HG02588 (cell line): Measurements from ENCODE around the gene ICAM3.
"Not testable (repeated sequence)": the region's sequence is repeated elsewhere in the genome, so short reads cannot be mapped to it uniquely, and the experiment has no call there.

ENCODE experiments used
- ATAC-seq: cut with Tn5 transposase; IDR thresholded peaks from one replicate; pipeline ENCODE4 v1.9.1; 2021; ENCODE audit warnings: mild to moderate bottlenecking, moderate library complexity; ENCODE audit not compliant: unreplicated experiment

The ICAM3 gene

DNA sequence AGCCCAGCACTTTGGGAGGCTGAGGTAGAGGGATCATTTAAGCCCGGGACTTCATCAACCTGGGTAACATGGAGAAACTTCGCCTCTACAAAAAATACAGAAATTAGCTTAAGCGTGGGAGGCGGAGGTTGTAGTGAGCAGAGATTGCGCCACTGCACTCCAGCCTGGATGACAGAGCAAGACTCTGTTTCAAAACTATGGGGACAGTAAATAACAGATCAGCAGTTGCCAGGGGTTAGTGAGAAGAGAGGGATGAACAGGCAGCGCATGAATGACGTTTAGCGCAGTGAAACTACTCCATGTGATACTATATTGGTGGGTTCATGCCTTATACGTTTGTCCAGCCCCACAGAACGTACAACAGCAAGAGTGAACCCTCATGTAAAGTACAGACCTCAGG lies 7.1 kb upstream of the ICAM3 start:
- ATAC-seq, result no peak

GRCh38 chr19:10344780-10345179 lies 5.4 kb upstream of the ICAM3 start:
- ATAC-seq, result no peak

GRCh38 chr19:10343495-10343894 lies 4.1 kb upstream of the ICAM3 start:
- no peak for ATAC-seq

- no peak for ATAC-seq
These were observed 553 bp upstream of the ICAM3 start for GRCh38 chr19:10339977-10340376.

- ATAC-seq, result no peak
These were observed 484 bp downstream of the ICAM3 start for GRCh38 chr19:10338940-10339339.

DNA sequence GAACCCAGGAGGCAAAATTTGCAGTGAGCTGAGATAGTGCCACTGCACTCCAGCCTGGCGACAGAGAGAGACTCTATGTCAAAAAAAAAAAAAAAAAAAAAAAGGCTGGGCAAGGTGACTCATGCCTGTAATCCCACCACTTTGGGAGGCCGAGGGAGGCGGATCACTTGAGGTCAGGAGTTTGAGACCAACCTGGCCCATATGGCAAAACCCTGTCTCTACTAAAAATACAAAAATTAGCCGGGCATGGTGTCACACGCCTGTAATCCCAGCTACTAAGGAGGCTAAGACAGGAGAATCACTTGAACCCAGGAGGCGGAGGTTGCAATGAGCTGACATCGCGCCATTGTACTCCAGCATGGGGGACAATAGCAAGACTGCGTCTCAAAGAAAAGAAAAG lies 2.7 kb downstream of the ICAM3 start:
- not testable (repeated sequence) for ATAC-seq

- ATAC-seq, result no peak
These were observed 4.0 kb downstream of the ICAM3 start for GRCh38 chr19:10335352-10335985.

DNA sequence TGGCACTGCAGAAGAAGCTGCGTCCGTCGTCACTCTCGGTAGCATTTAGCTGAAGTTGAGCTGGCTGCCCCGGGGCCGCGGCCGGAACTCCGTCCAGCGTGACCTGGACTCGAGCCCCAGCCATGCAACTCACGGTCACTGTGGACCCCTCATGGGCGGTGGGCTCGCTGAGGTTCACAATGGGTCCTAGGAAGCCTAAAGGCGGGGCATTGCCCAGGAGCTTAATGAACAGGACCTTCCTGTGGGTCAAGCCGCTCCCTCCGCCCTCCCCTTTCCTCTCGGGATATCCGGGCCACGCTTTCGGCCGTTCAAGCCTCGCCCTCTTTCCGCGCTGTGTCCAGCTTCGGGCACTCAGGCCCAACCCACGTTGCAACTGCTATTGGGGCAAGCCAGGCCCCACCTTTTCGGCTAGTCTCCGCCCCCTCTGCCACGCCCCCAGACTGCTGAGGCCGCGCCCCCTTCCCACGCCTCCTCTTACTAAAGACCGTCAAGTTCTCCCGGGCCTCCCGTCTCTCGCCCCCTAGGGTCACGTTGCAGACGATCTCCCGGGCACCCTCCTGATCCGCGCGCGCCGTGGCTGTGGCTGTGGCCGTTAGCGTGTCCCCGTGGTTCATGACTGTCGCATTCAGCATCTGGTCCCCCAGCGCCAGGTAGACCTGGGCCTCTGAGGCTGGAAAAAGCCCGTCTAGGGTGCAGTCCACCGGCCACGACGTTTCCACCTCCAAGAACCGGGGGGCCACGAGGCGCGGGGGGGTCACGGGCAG lies 4.7 kb downstream of the ICAM3 start:
- no peak for ATAC-seq

DNA sequence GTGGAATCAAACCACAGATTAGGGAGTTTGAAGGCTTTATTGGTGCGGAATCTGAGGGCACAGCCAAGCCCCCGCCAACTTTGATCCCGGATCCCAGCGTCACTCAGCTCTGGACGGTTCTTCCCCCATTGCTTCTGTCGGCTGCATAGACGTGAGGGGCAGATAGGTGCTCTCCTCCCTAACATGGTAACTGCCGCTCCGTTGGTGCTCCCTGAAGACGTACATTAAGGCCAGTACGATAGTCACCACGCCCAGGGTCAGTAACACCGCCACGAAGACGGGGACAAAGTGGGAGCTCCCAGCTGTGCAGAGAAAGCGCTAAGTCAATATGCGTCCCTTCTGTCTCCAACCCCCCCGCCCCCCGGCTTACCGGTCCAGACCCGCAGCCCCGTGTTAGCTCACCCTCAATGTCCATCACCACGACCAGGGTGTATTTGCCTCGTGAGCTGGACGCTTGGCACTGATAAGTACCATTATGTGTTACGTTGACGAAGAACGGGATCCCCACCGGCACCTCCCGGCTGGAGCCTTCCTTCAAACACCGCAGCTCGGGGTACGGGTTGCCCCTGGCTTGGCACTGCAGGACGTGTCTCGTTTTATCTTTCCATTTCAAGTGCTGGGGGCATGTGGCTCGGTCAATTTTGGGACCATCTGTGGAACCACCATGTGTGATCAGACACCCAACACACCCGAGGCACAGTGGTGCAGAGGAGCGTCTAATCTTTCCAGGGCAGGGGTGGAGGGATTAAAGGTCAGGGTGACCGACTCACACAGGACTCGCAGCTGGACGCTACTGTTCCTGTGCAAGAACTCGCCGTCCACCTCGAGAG lies 5.5 kb downstream of the ICAM3 start:
- peak; percentile 3 for ATAC-seq

GRCh38 chr19:10332965-10333757 lies 6.3 kb downstream of the ICAM3 start, which contains the start of gene RAVER1:
Gene RAVER1 (minus strand): TSS chr19:10333529. CDS start chr19:10333507, 22 bp downstream.
- peak; percentile 85 for ATAC-seq

DNA sequence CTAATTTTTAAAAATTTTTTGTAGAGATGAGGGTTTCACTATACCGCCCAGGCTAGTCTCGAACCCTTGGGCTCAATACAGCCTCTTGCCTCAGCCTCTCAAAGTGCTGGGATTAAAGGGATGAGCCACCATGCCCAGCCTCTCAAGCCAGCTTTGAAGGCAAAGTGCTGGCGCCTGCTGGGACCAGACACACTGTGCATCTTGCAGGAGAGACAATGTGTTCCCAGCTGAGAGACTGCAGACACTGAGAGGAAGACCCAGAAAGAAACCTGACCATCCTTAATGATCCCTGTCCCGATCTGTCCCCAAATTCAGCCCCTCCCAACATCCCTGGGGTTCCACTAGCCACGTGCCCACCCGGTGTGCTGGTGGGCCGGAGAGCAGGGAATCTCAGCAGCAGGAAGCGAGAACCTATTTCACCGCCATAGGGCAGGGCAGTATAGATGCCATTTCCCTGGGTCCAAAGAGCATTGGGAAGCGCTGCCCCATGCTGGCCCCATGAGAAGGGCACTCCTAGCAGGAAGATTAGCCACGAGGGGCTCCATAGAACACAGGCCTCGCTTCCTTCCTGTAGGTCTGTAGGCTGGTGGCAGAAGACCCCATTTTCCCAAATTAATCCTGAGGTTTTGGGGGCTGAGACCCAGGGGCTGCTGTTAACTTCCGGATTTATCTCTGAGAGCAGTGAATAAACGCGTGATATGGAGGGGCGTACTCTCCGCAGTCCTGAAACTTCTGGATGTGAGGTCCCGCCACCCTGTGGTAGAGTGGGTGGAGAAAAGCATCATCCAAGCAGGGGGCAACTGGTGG lies 7.1 kb downstream of the ICAM3 start:
- ATAC-seq, result no peak

DNA sequence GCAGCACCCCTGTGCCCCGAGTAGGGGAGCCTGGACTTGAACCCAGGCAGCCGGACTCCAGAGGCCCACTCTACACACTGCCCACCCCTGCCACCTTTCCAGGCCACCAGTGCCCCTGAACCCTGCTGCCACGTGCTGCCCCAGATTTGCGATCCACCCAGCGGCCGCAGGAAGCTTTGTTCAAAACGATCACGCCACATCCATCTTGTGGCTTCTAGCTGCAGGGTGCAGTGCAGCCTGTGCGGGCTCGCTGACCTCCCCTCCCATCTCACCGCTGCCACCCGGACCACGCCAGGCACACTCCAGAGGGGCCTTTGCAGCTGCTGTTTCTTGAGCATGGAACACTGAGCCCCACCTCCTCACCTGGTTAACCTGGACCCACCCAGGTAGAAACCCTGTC lies 9.9 kb downstream of the ICAM3 start:
- ATAC-seq, result no peak

DNA sequence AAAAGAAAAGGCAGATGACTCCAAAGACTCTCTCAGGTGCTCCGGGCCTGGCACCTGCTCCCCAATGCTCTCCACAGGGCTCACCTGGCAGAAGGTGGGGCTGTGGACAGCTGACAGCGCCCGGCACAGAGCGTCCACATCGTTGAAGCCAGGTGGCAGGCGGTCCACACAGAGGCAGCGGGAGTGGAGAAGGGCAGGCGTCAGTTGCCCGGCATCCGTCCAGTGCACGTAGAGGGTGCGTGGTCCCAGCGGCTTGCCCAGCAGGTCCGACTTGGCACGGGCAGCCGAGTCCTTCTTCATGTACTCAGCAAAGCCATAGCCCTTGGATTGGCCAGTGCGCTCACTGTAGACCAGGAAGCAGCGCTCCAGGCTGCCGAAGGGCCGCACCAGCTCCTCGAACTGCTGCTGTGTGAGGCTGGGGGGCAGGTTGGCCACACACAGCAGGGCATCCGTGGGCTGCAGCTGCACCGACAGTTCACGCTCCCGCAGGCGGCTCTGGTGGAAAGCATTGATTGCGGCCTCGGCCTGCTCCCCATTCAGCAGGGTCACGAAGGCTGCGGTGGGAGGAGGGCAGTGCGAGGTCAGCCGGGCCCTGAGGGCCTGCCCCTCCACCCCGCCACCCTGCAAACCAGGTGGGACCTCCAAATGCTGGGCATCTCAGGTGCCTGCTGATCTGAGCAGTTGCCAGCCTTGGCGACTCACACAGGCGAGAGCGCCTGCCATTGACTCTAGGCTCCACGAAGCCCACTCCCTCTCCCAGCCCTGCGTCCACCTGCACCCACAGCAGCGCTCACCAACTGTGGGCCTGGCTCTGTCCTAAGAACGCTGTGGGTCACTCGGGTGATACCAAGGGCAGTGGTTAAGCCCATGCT lies 10.6 kb downstream of the ICAM3 start:
- no peak for ATAC-seq

DNA sequence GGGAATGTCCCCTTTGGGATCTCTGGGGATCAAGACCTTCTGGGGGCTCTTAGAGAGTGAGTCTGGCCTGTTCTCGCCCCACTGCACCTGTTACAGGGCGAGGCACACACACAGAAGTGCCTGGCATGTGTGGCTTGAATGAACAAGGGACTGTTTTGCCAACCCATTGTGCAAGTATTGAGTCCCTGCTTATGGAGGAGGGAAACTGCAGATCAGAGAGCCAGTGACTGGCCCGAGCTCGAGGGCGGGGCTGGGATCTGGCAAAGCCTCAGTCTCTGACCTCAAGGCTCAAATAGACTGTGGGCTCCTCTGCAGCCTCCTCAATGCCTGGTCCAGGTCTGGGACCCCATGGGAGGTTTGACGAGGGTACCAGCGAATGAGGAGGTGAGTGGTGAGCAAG lies 11.6 kb downstream of the ICAM3 start:
- no peak for ATAC-seq

DNA sequence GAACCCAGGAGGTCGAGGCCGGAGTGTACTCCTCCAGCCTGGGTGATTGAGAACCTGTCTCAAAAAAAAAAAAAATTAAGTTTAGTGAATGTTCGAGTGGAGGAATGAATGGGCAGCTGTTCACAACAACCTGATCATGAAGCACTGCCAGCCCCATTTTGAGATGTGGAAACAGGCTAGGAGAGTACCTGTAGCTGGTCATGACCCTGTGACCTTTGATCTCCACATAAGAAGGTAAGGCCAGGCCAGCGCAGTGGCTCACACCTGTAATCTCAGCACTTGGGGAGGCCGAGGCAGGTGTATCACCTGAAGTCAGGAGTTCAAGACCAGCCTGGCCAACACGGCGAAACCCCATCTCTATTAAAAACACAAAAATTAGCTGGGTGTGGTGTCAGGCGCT lies 13.7 kb downstream of the ICAM3 start:
- ATAC-seq, result no peak

- ATAC-seq, result no peak
These were observed 17.3 kb downstream of the ICAM3 start for GRCh38 chr19:10321874-10322835.

GRCh38 chr19:10321417-10321797 lies 18.0 kb downstream of the ICAM3 start:
- no peak for ATAC-seq
